Activated CD8-positive, alpha-beta memory T cell treated with anti-CD3 and anti-CD28 coated beads, Interleukin-2, amount 50 U/mL, for 24 hours (primary cell): ENCODE measurements around the gene KCNAB2.

Experiments used
- DNase-seq: peaks from one replicate; pipeline ENCODE4 v3.0.0-alpha.2; 2020; ENCODE audit errors: extremely low read depth

KCNAB2 gene

DNA sequence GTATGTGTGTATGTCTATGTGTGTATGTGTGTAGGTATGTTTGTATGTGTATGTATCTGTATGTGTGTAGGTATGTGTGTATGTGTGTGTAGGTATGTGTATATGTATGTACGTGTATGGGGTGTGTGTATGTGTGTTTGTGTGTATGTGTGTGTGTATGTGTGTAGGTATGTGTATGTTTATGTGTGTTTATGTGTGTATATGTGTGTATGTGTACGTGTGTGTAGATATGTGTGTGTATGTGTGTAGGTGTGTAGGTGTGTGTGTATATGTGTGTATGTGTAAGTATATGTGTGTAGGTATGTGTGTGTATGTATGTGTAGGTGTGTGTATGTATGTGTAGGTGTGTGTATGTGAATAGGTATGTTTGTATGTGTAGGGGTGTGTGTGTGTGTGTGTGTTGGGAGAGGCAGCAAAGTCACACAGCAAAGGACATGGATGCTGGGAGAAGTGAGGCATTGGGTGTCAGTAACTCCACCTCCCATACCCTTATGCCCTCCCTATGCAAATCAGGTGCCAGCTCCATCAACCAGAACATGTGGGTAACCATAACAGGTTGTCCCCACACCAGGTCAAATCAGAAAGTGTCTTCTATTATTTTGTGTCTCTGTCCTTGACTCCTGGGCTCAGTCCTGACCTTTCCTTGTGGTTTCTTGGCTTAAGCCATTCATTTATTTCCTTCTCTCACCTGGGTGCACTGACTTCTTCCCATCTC lies 15.0 kb upstream of the KCNAB2 start:
- DNase-seq, result no peak

- no peak for DNase-seq
These were observed 12.6 kb upstream of the KCNAB2 start for GRCh38 chr1:6033124-6033523.

DNA sequence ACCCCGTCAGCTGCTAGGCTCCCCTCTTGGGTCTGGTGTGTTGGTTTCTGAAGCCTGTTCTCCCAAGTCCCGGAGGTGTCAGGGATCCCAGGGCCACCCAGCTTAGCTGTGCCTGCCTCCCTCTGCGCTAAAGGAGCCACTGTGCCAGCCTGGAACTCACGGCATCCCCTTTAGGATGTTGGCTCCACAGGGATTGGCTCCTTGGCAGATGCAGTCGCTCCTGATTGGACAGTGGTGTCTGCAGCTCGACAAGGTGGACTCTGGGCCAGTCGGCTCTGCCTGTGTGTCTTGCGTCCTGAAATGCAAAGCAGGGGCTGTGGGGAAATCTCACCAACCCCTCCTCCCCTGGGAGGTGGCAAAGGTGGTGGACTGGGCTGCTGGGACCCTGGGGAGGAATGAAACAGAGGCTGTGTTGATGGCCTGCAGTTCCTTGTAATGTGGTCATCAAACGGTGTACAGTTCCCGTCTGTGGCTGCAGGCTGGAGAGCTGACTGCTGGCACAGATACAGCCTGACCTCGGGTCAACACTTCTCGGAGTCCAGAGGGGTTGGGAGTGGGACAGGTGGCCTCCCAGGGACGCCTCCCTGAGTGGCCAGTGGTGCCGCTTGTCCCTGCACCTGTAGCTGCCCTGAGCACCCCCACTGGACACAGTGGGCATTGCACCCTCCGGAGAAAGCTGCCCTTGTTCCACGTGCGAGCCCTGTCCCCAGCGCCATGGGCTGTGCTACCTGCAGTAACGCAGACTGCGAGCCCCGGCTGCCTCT lies 11.5 kb upstream of the KCNAB2 start:
- DNase-seq, result no peak

- no peak for DNase-seq
These were observed 11.0 kb upstream of the KCNAB2 start for GRCh38 chr1:6034750-6035096.

DNA sequence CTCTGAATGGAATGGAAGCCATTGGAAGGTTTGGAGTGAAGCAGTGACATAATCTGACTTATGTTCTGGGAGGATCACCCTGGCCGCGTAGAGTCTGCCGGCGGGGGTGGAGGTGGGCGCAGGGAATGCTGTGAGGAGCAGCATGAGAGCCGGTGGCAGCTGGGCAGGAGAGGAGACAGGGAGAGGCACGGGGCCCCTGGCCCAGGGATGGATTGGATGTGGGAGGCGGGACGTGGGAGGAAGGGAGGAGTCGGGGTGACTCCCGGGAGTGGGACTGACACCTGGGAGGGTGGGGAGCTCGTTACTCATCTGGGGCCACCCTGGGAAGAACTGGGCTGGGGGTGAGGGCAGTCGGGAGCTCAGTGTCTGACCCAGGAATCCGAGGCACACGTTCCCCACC lies 10.4 kb upstream of the KCNAB2 start:
- no peak for DNase-seq

GRCh38 chr1:6035719-6036118 lies 10.0 kb upstream of the KCNAB2 start:
- no peak for DNase-seq

GRCh38 chr1:6037338-6037762 lies 8.3 kb upstream of the KCNAB2 start:
- DNase-seq, result no peak

DNA sequence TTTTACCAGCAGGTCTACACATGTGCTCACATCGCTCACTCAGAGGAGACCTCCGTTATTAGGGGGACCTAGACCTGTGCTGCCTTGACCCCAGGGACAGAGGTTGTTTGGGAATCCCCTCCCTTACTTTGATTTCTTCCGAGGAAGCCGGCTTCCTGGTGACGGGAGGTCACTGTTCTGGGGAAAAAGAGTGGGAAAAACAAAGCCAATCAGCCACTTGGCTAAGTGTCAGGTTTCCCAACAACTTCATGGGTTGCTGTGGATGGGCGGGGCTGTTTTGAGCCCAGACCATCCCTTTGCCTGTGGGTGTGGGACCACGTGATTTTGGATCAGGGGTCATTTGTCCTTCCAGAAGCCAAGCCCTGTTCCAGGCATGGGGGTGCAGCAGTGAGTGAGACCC lies 7.1 kb upstream of the KCNAB2 start:
- no peak for DNase-seq

GRCh38 chr1:6039031-6039430 lies 6.7 kb upstream of the KCNAB2 start:
- DNase-seq, result no peak

DNA sequence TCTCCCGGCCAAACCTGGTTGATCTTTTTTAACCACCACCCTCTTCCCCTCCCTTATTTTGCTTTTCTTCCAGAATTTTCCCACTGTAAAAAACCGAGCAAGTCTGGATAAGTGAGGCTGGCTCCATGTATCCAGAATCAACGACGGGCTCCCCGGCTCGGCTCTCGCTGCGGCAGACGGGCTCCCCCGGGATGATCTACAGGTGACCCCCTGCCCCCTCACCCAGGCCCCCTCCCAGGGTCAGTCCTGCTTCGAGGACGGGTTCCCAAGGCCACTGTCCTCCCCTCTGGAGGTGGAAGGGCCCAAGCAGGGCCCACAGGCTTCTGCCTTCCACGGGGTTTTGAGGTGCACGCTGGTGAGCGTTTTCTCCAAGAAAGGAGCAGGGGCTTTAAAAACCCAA lies 5.2 kb upstream of the KCNAB2 start:
- DNase-seq, result no peak

DNA sequence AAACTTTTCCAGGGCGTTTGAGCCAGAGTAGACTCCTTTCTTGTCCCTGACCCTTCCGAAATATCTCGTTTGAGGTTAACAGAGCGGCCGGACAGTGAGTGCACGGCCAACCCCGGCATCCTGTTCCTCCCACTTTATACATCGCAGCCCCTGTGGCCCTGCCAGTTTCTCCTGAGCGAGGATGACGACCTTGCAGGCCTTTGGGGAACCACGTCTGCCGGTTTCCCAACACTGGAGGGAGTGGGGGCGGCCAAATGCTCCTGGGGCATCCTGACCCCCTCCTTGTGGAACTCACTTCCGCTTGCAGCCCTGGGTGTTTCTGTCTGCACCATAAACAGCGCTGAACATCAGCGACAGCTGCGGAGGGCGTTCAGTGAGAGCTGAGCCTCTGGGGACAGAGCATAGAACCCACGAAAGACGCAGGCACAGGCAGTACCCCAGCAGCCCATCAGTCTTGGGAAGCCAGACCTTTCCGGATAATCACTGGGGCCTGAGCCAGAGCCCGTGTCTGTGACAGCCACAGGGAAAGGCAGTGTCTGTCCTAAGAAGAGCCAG lies 4.8 kb upstream of the KCNAB2 start:
- no peak for DNase-seq

DNA sequence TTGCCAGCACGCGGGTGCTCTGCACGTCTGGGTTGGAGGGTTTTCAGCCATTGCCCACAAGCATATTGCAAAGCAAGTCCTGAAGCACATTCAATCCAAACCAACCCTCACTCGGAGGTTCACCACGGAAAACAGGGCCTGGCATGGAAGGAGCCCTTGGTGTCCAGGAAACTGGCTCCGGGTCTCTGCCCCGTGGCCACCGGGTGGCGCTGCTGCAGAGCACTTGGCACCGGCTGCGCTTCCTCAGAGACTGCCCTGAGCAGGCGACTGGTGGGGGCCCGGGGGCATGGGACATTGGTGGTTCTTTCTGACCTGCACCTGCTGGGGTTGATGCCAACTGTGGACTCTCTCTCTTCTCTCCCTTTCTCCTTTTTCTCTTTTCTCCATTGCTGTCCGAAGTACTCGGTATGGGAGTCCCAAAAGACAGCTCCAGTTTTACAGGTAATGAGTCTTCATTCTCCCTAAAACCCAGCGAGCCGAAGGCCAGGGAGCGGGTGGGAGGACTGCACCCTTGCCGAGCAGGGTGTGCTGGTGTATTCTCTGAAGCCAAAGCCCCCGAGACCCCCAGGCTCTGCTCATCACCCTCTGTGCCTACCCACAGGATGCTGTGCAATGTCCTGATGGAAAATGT lies 4.1 kb upstream of the KCNAB2 start:
- no peak for DNase-seq

DNA sequence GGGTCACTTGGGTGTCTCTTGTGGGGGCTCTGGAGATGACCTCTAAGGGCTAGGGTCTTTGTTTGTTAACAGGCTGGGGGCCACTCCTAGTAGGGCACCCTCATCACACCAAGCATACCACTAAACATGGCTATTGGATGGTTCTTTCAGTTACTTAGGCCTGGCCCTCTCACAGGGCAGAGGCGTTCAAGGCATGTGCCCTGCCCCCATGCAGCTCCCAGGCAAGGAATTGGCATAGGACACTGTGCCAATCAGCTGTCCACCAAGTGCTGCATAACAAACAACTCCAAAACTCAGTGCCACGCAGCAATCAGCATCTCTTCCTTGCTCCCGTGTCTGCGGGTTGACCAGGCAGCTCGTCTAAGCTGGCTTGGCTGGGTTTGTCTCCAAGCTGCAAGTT lies 2.1 kb upstream of the KCNAB2 start:
- DNase-seq, result no peak

DNA sequence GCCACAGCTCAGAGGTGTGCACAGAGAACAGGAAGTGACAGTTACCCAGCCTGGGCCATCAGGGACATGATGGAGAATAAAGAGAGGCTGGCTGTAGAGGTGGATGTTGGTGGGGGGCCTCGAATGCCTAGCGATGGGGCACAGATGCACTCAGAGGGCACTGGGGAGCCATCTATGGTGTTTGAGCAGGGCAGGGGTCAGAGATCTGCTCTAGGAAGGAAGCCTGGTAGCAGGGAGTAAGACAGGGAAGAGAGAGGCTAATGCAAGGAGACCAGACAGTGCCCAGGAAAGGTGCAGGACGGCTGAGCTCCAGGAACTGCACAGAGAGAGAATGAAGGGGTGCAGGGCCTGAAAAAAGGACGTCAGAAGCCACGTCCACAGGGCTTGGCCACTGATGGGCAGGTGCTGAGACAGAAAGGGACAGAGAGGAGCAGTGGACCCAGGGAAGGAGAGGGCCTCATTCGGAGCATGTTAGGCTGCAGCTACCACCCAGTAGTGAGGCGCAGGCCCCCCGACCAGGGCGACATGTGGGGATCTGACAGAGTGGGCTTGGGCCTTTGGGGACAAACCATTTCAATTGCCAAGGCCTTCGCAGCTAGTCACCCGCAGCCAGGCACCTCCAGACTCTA lies 1.1 kb upstream of the KCNAB2 start:
- no peak for DNase-seq

GRCh38 chr1:6045110-6045502 lies 582 bp upstream of the KCNAB2 start:
- DNase-seq, result no peak

- DNase-seq, result no peak
These were observed 591 bp downstream of the KCNAB2 start for GRCh38 chr1:6046279-6046678.

- DNase-seq, result no peak
These were observed 2.6 kb downstream of the KCNAB2 start for GRCh38 chr1:6048179-6048867.

GRCh38 chr1:6049419-6049818 lies 3.7 kb downstream of the KCNAB2 start:
- DNase-seq, result no peak

DNA sequence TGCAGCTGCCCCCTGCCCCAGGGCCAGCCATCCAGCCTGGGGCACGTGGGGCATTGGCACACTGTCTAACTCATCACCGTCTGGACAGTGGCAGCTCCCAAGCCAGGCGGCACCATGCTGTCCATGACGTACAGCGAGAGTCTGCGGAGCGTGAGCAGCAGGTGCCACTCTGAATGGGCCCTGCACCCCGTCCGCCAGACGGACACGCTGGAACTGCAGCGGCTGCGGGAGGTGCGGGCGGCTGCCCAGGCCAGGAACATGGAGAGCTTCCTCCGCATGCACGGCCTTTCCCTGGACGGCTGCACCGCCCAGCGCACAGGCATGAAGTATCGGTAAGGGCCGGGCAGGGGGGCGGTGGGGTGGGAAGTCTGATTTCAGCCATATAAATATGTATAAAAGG lies 5.7 kb downstream of the KCNAB2 start:
- no peak for DNase-seq

DNA sequence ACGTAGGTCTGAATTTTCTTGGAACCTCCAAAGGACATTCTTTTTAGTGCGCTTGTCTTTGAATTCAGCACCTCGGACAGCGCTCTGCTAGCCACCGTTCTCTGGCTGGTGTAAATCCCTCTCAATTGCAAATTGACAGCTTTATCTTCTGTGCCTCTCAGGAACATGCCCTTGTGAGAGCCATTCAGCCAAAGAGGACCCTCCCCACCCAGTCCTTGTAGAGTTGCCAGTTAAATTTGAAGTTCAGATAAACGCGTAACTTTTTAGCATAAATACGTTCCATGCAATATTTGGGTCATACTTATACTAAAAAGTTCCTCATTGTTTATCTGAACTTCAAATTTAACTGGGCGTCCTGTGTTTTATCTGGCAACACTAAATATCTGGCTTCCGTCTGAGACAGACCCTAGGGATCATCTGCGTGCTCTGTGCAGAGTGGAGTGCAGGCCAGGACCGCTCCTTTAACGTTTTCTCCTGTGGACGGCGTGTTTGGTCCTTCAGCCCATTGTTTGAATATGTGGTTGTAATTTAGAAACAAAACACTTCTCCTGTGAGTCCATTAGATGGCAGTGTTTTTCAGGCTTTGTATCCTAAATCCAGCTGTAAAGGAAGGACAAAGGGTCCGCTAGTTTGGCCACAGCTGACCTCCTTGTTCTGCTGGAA lies 7.0 kb downstream of the KCNAB2 start:
- DNase-seq, result no peak

GRCh38 chr1:6053206-6053546 lies 7.5 kb downstream of the KCNAB2 start:
- DNase-seq, result no peak
